HCT116 (cell line): ENCODE results near the gene SCN8A. TPM values are rescaled to one million over a fixed set of nuclear protein-coding genes. Genes with fewer than 3 reads are reported as not detected.

Experiments
- ATAC-seq: fragments of 200-7000 bp; cut with Tn5 transposase; 2 replicates; pipeline ENCODE4 v1.9.1; 2020; ENCODE audit warnings: mild to moderate bottlenecking, moderate library complexity
- BruUV-seq: library from RNA; stranded (reverse); fragments of 400-500 nt; replicated peaks from 2 replicates; lab custom pipeline; 2021; lab: Mats Ljungman, UMichigan
- CTCF ChIA-PET: fragments of 300-600 bp; sonication (Branson Sonifier 250); formaldehyde crosslinking; loops from one replicate; lab custom pipeline; 2021; ENCODE audit warnings: antibody characterized with exemption; lab: Charles Lee
- POLR2A ChIA-PET: fragments of 300-600, 350-600 bp; sonication (Branson Sonifier 250); formaldehyde crosslinking; loops from one replicate; lab custom pipeline; 2021; ENCODE audit warnings: antibody characterized with exemption; lab: Charles Lee
- RAD21 ChIA-PET, 2 experiments: fragments of 300-600 bp; sonication (Branson Sonifier 250); formaldehyde crosslinking; loops; one replicate each; lab custom pipeline; 2023; ENCODE audit warnings: low total read pairs in 2 of 2; ENCODE audit not compliant: uncharacterized antibody in 2 of 2, unreplicated experiment in 2 of 2, low non-redundant PET in 1 of 2; lab: Charles Lee
- DNase-seq: peaks from one replicate; pipeline ENCODE4 v3.0.0-alpha.2; 2010; ENCODE audit warnings: low read depth, low spot score
- H2AFZ ChIP-seq: fragments of 200-600 bp; shearing (Covaris generic), sonication (generic); 2 replicates; pipeline ENCODE4 v1.6.1; 2017; ENCODE audit warnings: low read depth, mixed run types, mixed read lengths, antibody characterized with exemption, low read length; ENCODE audit not compliant: poor library complexity, severe bottlenecking
- H3K27ac ChIP-seq: 2 replicates; pipeline ENCODE4 v1.5.1; 2012; ENCODE audit warnings: low read depth, low read length
- H3K27me3 ChIP-seq: fragments of 200-600 bp; sonication (generic); 2 replicates; pipeline ENCODE4 v1.6.1; 2016; ENCODE audit warnings: mixed run types, low read length, mixed read lengths; ENCODE audit not compliant: insufficient read depth
- H3K36me3 ChIP-seq, 2 experiments: fragments of 200-500 bp in 1 of 2; fragments of 200-600 bp in 1 of 2; sonication (Bioruptor generic) in 1 of 2; sonication (generic) in 1 of 2; 2 replicates each; pipeline versions ENCODE4 v1.5.1 to v1.6.1; 2014 to 2016; ENCODE audit warnings: low read length in 2 of 2, inconsistent platforms in 1 of 2, mixed read lengths in 1 of 2, mixed run types in 1 of 2; ENCODE audit not compliant: insufficient read depth in 2 of 2, control insufficient read depth in 1 of 2
- H3K4me1 ChIP-seq, 2 experiments: fragments of 200-600 bp in 1 of 2; sonication (generic) in 1 of 2; 2 replicates each; pipeline versions ENCODE4 v1.5.1 to v1.6.1; 2012 to 2017; ENCODE audit warnings: low read length in 2 of 2, inconsistent platforms in 1 of 2, mild to moderate bottlenecking in 1 of 2, mixed read lengths in 1 of 2, mixed run types in 1 of 2, moderate library complexity in 1 of 2; ENCODE audit not compliant: insufficient read depth in 2 of 2, control insufficient read depth in 1 of 2
- H3K4me2 ChIP-seq: fragments of 200-600 bp; sonication (generic); 2 replicates; pipeline ENCODE4 v1.6.1; 2017; ENCODE audit warnings: mixed run types, low read length, mixed read lengths
- H3K4me3 ChIP-seq, 2 experiments: fragments of 200-600 bp in 1 of 2; sonication (generic) in 1 of 2; replicated peaks in 1 of 2; 2 replicates each; pipeline ENCODE4 v1.5.1; 2011 to 2016; ENCODE audit warnings: low read length in 2 of 2, control low read depth in 1 of 2, low read depth in 1 of 2, mild to moderate bottlenecking in 1 of 2, mixed read lengths in 1 of 2, mixed run types in 1 of 2
- H3K79me2 ChIP-seq: fragments of 200-600 bp; sonication (generic); 2 replicates; pipeline ENCODE4 v1.6.1; 2017; ENCODE audit warnings: mild to moderate bottlenecking, mixed run types, low read length, moderate library complexity, mixed read lengths; ENCODE audit not compliant: insufficient read depth
- H3K9ac ChIP-seq: fragments of 200-600 bp; sonication (generic); 2 replicates; pipeline ENCODE4 v1.6.1; 2016; ENCODE audit warnings: low read length, mixed read lengths
- H3K9me2 ChIP-seq: fragments of 200-600 bp; sonication (generic), shearing (Covaris generic); 2 replicates; pipeline ENCODE4 v1.6.1; 2017; ENCODE audit warnings: mixed run types, mild to moderate bottlenecking, moderate library complexity; ENCODE audit not compliant: insufficient read depth
- H3K9me3 ChIP-seq, 2 experiments: fragments of 200-500 bp in 1 of 2; fragments of 200-600 bp in 1 of 2; sonication (Bioruptor generic) in 1 of 2; sonication (generic) in 1 of 2; 2 replicates each; pipeline ENCODE4 v1.6.1; 2014 to 2017; ENCODE audit warnings: low read length in 2 of 2, mixed read lengths in 2 of 2, inconsistent platforms in 1 of 2, low read depth in 1 of 2, mild to moderate bottlenecking in 1 of 2, mixed run types in 1 of 2, moderate library complexity in 1 of 2; ENCODE audit not compliant: control insufficient read depth in 1 of 2, insufficient read depth in 1 of 2
- H4K20me1 ChIP-seq: fragments of 200-600 bp; sonication (generic), shearing (Covaris generic); 2 replicates; pipeline ENCODE4 v1.6.1; 2017; ENCODE audit warnings: mixed run types, mild to moderate bottlenecking, moderate library complexity; ENCODE audit not compliant: insufficient read depth
- CEBPB ChIP-seq: IDR thresholded peaks from 2 replicates; pipeline ENCODE4 v1.6.1; 2012; ENCODE audit warnings: low read depth
- EGR1 ChIP-seq: IDR thresholded peaks from 2 replicates; pipeline ENCODE4 v1.6.1; 2012; ENCODE audit warnings: low read depth
- ELF1 ChIP-seq: IDR thresholded peaks from 2 replicates; pipeline ENCODE4 v1.6.1; 2012; ENCODE audit warnings: low read depth, borderline replicate concordance
- EZH2 ChIP-seq: fragments of 200-600 bp; sonication (generic); IDR thresholded peaks from 2 replicates; pipeline ENCODE4 v1.6.1; 2017; ENCODE audit warnings: antibody characterized with exemption, mixed run types
- POLR2AphosphoS5 ChIP-seq: IDR thresholded peaks from 2 replicates; pipeline ENCODE4 v1.6.1; 2011; ENCODE audit warnings: mild to moderate bottlenecking, low read depth, low read length, moderate library complexity
- SIN3A ChIP-seq: IDR thresholded peaks from 2 replicates; pipeline ENCODE4 v1.6.1; 2012; ENCODE audit warnings: low read depth
- SP1 ChIP-seq: IDR thresholded peaks from 2 replicates; pipeline ENCODE4 v1.6.1; 2012; ENCODE audit warnings: low read depth
- YY1 ChIP-seq: IDR thresholded peaks from 2 replicates; pipeline ENCODE4 v1.6.1; 2011; ENCODE audit warnings: low read length, low read depth, moderate library complexity, mild to moderate bottlenecking; ENCODE audit not compliant: insufficient replicate concordance; ENCODE audit errors: extremely low read depth
- intact Hi-C: fragments of 100-400 bp; cut with micrococcal nuclease; formaldehyde crosslinking; loops from 2 replicates; pipeline ENCODE4 v1.10.0; 2022
- total RNA-seq: library from RNA; stranded (reverse); gene quantifications from one replicate; pipeline ENCODE4 v1.2.1, GENCODE V29; 2021; ENCODE audit not compliant: unreplicated experiment
- TF ChIP-seq, protein P1 (sequence below): IDR thresholded peaks from 2 replicates; pipeline ENCODE4 v1.6.1; 2011; ENCODE audit warnings: mild to moderate bottlenecking, low read length, moderate library complexity; ENCODE audit not compliant: insufficient replicate concordance; ENCODE audit errors: extremely low read depth
- TF ChIP-seq, protein P2 (sequence below): IDR thresholded peaks from 2 replicates; pipeline ENCODE4 v1.6.1; 2012
- TF ChIP-seq, protein P3 (sequence below): IDR thresholded peaks from 2 replicates; pipeline ENCODE4 v1.6.1; 2012; ENCODE audit warnings: low read depth

The SCN8A gene
- total RNA-seq, 1 experiment from 2014 or later, result 7.1 TPM

DNA sequence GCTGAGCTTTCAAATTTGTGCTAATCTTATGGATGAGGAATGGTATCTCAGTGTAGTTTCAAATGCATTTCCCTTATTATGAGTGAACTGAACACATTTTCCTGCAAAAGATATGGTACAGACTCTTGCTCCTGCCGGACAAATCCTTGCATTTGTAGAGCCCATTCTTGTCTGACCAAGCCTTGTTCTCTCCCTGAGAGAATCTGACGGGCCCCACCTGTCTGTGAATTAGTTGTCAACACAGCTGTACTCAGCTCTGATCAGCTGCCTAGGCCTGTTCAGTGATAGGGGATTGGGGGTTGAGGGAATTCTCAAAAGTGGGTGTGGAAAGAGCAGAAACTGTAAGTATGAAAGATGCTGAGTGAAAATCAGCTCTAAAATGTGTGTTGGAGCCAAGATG is 42.8 kb upstream of the SCN8A start:
- no peak for TF ChIP-seq POLR2AphosphoS5
- TF ChIP-seq, protein P1, sequence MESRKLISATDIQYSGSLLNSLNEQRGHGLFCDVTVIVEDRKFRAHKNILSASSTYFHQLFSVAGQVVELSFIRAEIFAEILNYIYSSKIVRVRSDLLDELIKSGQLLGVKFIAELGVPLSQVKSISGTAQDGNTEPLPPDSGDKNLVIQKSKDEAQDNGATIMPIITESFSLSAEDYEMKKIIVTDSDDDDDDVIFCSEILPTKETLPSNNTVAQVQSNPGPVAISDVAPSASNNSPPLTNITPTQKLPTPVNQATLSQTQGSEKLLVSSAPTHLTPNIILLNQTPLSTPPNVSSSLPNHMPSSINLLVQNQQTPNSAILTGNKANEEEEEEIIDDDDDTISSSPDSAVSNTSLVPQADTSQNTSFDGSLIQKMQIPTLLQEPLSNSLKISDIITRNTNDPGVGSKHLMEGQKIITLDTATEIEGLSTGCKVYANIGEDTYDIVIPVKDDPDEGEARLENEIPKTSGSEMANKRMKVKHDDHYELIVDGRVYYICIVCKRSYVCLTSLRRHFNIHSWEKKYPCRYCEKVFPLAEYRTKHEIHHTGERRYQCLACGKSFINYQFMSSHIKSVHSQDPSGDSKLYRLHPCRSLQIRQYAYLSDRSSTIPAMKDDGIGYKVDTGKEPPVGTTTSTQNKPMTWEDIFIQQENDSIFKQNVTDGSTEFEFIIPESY, result no peak
- no peak for TF ChIP-seq SP1
- TF ChIP-seq, protein P2, sequence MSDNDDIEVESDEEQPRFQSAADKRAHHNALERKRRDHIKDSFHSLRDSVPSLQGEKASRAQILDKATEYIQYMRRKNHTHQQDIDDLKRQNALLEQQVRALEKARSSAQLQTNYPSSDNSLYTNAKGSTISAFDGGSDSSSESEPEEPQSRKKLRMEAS, result no peak
- TF ChIP-seq SIN3A, result no peak
- no peak for TF ChIP-seq EGR1
- no peak for TF ChIP-seq CEBPB
- TF ChIP-seq, protein P3, sequence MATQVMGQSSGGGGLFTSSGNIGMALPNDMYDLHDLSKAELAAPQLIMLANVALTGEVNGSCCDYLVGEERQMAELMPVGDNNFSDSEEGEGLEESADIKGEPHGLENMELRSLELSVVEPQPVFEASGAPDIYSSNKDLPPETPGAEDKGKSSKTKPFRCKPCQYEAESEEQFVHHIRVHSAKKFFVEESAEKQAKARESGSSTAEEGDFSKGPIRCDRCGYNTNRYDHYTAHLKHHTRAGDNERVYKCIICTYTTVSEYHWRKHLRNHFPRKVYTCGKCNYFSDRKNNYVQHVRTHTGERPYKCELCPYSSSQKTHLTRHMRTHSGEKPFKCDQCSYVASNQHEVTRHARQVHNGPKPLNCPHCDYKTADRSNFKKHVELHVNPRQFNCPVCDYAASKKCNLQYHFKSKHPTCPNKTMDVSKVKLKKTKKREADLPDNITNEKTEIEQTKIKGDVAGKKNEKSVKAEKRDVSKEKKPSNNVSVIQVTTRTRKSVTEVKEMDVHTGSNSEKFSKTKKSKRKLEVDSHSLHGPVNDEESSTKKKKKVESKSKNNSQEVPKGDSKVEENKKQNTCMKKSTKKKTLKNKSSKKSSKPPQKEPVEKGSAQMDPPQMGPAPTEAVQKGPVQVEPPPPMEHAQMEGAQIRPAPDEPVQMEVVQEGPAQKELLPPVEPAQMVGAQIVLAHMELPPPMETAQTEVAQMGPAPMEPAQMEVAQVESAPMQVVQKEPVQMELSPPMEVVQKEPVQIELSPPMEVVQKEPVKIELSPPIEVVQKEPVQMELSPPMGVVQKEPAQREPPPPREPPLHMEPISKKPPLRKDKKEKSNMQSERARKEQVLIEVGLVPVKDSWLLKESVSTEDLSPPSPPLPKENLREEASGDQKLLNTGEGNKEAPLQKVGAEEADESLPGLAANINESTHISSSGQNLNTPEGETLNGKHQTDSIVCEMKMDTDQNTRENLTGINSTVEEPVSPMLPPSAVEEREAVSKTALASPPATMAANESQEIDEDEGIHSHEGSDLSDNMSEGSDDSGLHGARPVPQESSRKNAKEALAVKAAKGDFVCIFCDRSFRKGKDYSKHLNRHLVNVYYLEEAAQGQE, result no peak
- TF ChIP-seq EZH2, result no peak
- TF ChIP-seq ELF1, result no peak
- no peak for TF ChIP-seq YY1
- no peaks in the 10 kb centered on the region for H3K27me3 ChIP-seq
- H4K20me1 ChIP-seq, result no peaks in the 10 kb centered on the region
- no peaks in the 10 kb centered on the region for H3K79me2 ChIP-seq
- H3K9ac ChIP-seq, result no peak overlapping the region
- no peak overlapping the region for H3K4me2 ChIP-seq
- no peak for ATAC-seq
- BruUV-seq, result no TSS peak
- H2AFZ ChIP-seq, result no peak overlapping the region
- intact Hi-C loops, result no loop called here
- H3K4me3 ChIP-seq, result no peak overlapping the region
- ChIA-PET RAD21 (no interaction called here), CTCF (no interaction called here), POLR2A (no interaction called here)
- H3K9me3 ChIP-seq, result no peaks in the 10 kb centered on the region
- no peaks in the 10 kb centered on the region for H3K4me1 ChIP-seq
- DNase-seq, result no peak
- H3K9me2 ChIP-seq, result no peaks in the 10 kb centered on the region
- no peak overlapping the region for H3K27ac ChIP-seq
- H3K36me3 ChIP-seq, result no peaks in the 10 kb centered on the region
